Activated naive CD8-positive, alpha-beta T cell treated with anti-CD3 and anti-CD28 coated beads, Interleukin-2, amount 10 ng/mL, durations not matched to agents 7 days and 5 days (primary cell): ENCODE results near the gene UST. TPM values are rescaled to one million over a fixed set of nuclear protein-coding genes. Genes with fewer than 3 reads are reported as not detected.
"Not testable (repeated sequence)": the region's sequence is repeated elsewhere in the genome, so short reads cannot be mapped to it uniquely, and the experiment has no call there.

ENCODE experiments used
- ATAC-seq: fragments of 150-1000 bp; cut with Tn5 transposase; one replicate; pipeline ENCODE4 v1.10.0; 2021; ENCODE audit warnings: low read depth, moderate library complexity
- POLR2A ChIA-PET: fragments of 350-600 bp; sonication (Branson Sonifier 250); formaldehyde crosslinking; loops from one replicate; lab custom pipeline; 2021; ENCODE audit warnings: antibody characterized with exemption; lab: Charles Lee
- DNase-seq: peaks from one replicate; pipeline ENCODE4 v3.0.0; 2021
- H3K27ac Mint-ChIP-seq: one replicate; pipeline ENCODE4 v1.8.0; 2022; ENCODE audit warnings: mild to moderate bottlenecking, mixed read lengths
- H3K27me3 Mint-ChIP-seq: one replicate; pipeline ENCODE4 v1.8.0; 2022; ENCODE audit warnings: mild to moderate bottlenecking, moderate library complexity, mixed read lengths
- H3K36me3 Mint-ChIP-seq: one replicate; pipeline ENCODE4 v1.8.0; 2021; ENCODE audit warnings: mild to moderate bottlenecking, mixed read lengths
- H3K4me1 Mint-ChIP-seq: one replicate; pipeline ENCODE4 v1.8.0; 2021; ENCODE audit warnings: mixed read lengths
- H3K4me3 Mint-ChIP-seq: one replicate; pipeline ENCODE4 v1.8.0; 2022; ENCODE audit warnings: mild to moderate bottlenecking, moderate library complexity, mixed read lengths
- H3K9me3 Mint-ChIP-seq: one replicate; pipeline ENCODE4 v1.8.0; 2021; ENCODE audit warnings: mixed read lengths
- total RNA-seq, 2 experiments: library from RNA; stranded (reverse); gene quantifications; one replicate each; pipeline ENCODE4 v1.2.3, GENCODE V29; 2021

Gene UST
- total RNA-seq, 2 experiments from 2014 or later: 2.9 to 3.1 TPM

GRCh38 chr6:148761527-148762011 is 14.7 kb downstream of the UST start:
- DNase-seq (peak; percentile 55), ATAC-seq (peak; percentile 24)
- no peaks in the 10 kb centered on the region for H3K36me3 Mint-ChIP-seq
- POLR2A ChIA-PET: interaction anchor here (0.5 to 1.4 kb wide), 4 partner anchors 14 to 79 kb away, joined by 3 to 6 read pairs (median 4); no protein-coding TSS in a partner anchor
- H3K4me3 Mint-ChIP-seq: peak overlapping the region; percentile 70
- H3K9me3 Mint-ChIP-seq: no peaks in the 10 kb centered on the region
- peaks cover 25% of the 10 kb centered on the region for H3K4me1 Mint-ChIP-seq
- peak overlapping the region; percentile 80 for H3K27ac Mint-ChIP-seq
- H3K27me3 Mint-ChIP-seq: peaks cover 15% of the 10 kb centered on the region

GRCh38 chr6:148762231-148762630 is 15.4 kb downstream of the UST start:
- peak overlapping the region; percentile 4 for H3K4me3 Mint-ChIP-seq
- no peaks in the 10 kb centered on the region for H3K9me3 Mint-ChIP-seq
- POLR2A ChIA-PET: no interaction called here
- H3K27me3 Mint-ChIP-seq: peaks cover 16% of the 10 kb centered on the region
- DNase-seq: no peak
- ATAC-seq: no peak
- peaks cover 25% of the 10 kb centered on the region for H3K4me1 Mint-ChIP-seq
- no peaks in the 10 kb centered on the region for H3K36me3 Mint-ChIP-seq
- H3K27ac Mint-ChIP-seq: no peak overlapping the region

- POLR2A ChIA-PET: not testable (repeated sequence)
These were observed 17.6 kb downstream of the UST start for GRCh38 chr6:148764259-148765020.

GRCh38 chr6:148765898-148766808 is 19.3 kb downstream of the UST start:
- ATAC-seq: no peak
- no peak overlapping the region for H3K4me3 Mint-ChIP-seq
- H3K27ac Mint-ChIP-seq: no peak overlapping the region
- no peaks in the 10 kb centered on the region for H3K36me3 Mint-ChIP-seq
- peaks cover 25% of the 10 kb centered on the region for H3K27me3 Mint-ChIP-seq
- POLR2A ChIA-PET: no interaction called here
- H3K4me1 Mint-ChIP-seq: peaks cover 15% of the 10 kb centered on the region
- H3K9me3 Mint-ChIP-seq: no peaks in the 10 kb centered on the region
- no peak for DNase-seq

More at GRCh38 chr6:148764259-148765020, 17.6 kb downstream of the UST start:
- H3K36me3 Mint-ChIP-seq, H3K9me3 Mint-ChIP-seq, DNase-seq, ATAC-seq, H3K4me3 Mint-ChIP-seq, H3K27ac Mint-ChIP-seq: not testable (repeated sequence)
- H3K4me1 Mint-ChIP-seq: peaks cover 19% of the 10 kb centered on the region
- H3K27me3 Mint-ChIP-seq: peaks cover 19% of the 10 kb centered on the region

- no peaks in the 10 kb centered on the region for H3K36me3 Mint-ChIP-seq
- H3K9me3 Mint-ChIP-seq: no peaks in the 10 kb centered on the region
- ATAC-seq: no peak
- H3K4me1 Mint-ChIP-seq: peaks cover 8% of the 10 kb centered on the region
- H3K27me3 Mint-ChIP-seq: peaks cover 22% of the 10 kb centered on the region
- no peak overlapping the region for H3K27ac Mint-ChIP-seq
- no peak for DNase-seq
- POLR2A ChIA-PET: no interaction called here
- no peak overlapping the region for H3K4me3 Mint-ChIP-seq
These were observed 21.9 kb downstream of the UST start for GRCh38 chr6:148768646-148769270.

GRCh38 chr6:148769304-148769968 is 22.6 kb downstream of the UST start:
- no peaks in the 10 kb centered on the region for H3K9me3 Mint-ChIP-seq
- H3K4me3 Mint-ChIP-seq: no peak overlapping the region
- no peak overlapping the region for H3K27ac Mint-ChIP-seq
- peaks cover 8% of the 10 kb centered on the region for H3K4me1 Mint-ChIP-seq
- no peak for DNase-seq
- POLR2A ChIA-PET: no interaction called here
- peaks cover 16% of the 10 kb centered on the region for H3K27me3 Mint-ChIP-seq
- H3K36me3 Mint-ChIP-seq: no peaks in the 10 kb centered on the region
- no peak for ATAC-seq

- H3K9me3 Mint-ChIP-seq: no peaks in the 10 kb centered on the region
- peaks cover 8% of the 10 kb centered on the region for H3K4me1 Mint-ChIP-seq
- peaks cover 15% of the 10 kb centered on the region for H3K27me3 Mint-ChIP-seq
- DNase-seq: no peak
- ATAC-seq: no peak
- no peak overlapping the region for H3K4me3 Mint-ChIP-seq
- no peak overlapping the region for H3K27ac Mint-ChIP-seq
- POLR2A ChIA-PET: no interaction called here
- no peaks in the 10 kb centered on the region for H3K36me3 Mint-ChIP-seq
These were observed 23.8 kb downstream of the UST start for GRCh38 chr6:148770408-148771211.

GRCh38 chr6:148771212-148771601 is 24.4 kb downstream of the UST start:
- DNase-seq (no peak), ATAC-seq (no peak)
- H3K9me3 Mint-ChIP-seq: no peaks in the 10 kb centered on the region
- no peak overlapping the region for H3K4me3 Mint-ChIP-seq
- peaks cover 9% of the 10 kb centered on the region for H3K4me1 Mint-ChIP-seq
- POLR2A ChIA-PET: no interaction called here
- no peaks in the 10 kb centered on the region for H3K36me3 Mint-ChIP-seq
- peaks cover 14% of the 10 kb centered on the region for H3K27me3 Mint-ChIP-seq
- no peak overlapping the region for H3K27ac Mint-ChIP-seq

GRCh38 chr6:148771896-148772554 is 25.2 kb downstream of the UST start:
- Mint-ChIP-seq H3K27ac (no peak overlapping the region), H3K36me3 (no peaks in the 10 kb centered on the region), H3K4me3 (no peak overlapping the region), H3K4me1 (peaks cover 11% of the 10 kb centered on the region), H3K9me3 (no peaks in the 10 kb centered on the region), H3K27me3 (peaks cover 10% of the 10 kb centered on the region)
- POLR2A ChIA-PET: no interaction called here
- DNase-seq (no peak), ATAC-seq (peak; percentile 39)

- POLR2A ChIA-PET: no interaction called here
- H3K4me3 Mint-ChIP-seq: no peak overlapping the region
- no peaks in the 10 kb centered on the region for H3K9me3 Mint-ChIP-seq
- ATAC-seq: no peak
- H3K27ac Mint-ChIP-seq: no peak overlapping the region
- DNase-seq: no peak
- peaks cover 10% of the 10 kb centered on the region for H3K4me1 Mint-ChIP-seq
- no peaks in the 10 kb centered on the region for H3K36me3 Mint-ChIP-seq
- peaks cover 3% of the 10 kb centered on the region for H3K27me3 Mint-ChIP-seq
These were observed 28.3 kb downstream of the UST start for GRCh38 chr6:148775161-148775560.

- no peak overlapping the region for H3K27ac Mint-ChIP-seq
- POLR2A ChIA-PET: no interaction called here
- no peaks in the 10 kb centered on the region for H3K9me3 Mint-ChIP-seq
- H3K36me3 Mint-ChIP-seq: no peaks in the 10 kb centered on the region
- no peak for ATAC-seq
- peaks cover 10% of the 10 kb centered on the region for H3K4me1 Mint-ChIP-seq
- DNase-seq: no peak
- no peaks in the 10 kb centered on the region for H3K27me3 Mint-ChIP-seq
- no peak overlapping the region for H3K4me3 Mint-ChIP-seq
These were observed 29.8 kb downstream of the UST start for GRCh38 chr6:148776321-148777308.
